Neuronal stem cell (in vitro differentiated cells): ENCODE data around the gene TBC1D17.
A peak's percentile ranks its signal among the peaks of the same experiment; 100 is the strongest.

ENCODE experiments used
- DNase-seq: peaks from one replicate; pipeline ENCODE4 v3.0.0-alpha.2; 2013; ENCODE audit warnings: low spot score
- H2AFZ ChIP-seq: one replicate; pipeline ENCODE4 v1.6.1; 2013; ENCODE audit warnings: mild to moderate bottlenecking, low read length, inconsistent platforms
- H2AK5ac ChIP-seq: 2 replicates; pipeline ENCODE4 v1.6.1; 2013; ENCODE audit warnings: low read depth, mild to moderate bottlenecking, inconsistent platforms, low read length, moderate library complexity, mixed read lengths
- H2BK120ac ChIP-seq: 2 replicates; pipeline ENCODE4 v1.6.1; 2013; ENCODE audit warnings: low read depth, mild to moderate bottlenecking, inconsistent platforms, low read length, moderate library complexity, mixed read lengths
- H2BK12ac ChIP-seq: one replicate; pipeline ENCODE4 v1.6.1; 2013; ENCODE audit warnings: low read length, inconsistent platforms
- H2BK15ac ChIP-seq: 2 replicates; pipeline ENCODE4 v1.6.1; 2013; ENCODE audit warnings: mild to moderate bottlenecking, low read length, inconsistent platforms, mixed read lengths
- H2BK5ac ChIP-seq: one replicate; pipeline ENCODE4 v1.6.1; 2013; ENCODE audit warnings: inconsistent platforms, mild to moderate bottlenecking, low read length, moderate library complexity
- H3K14ac ChIP-seq: one replicate; pipeline ENCODE4 v1.6.1; 2013; ENCODE audit warnings: low read length, inconsistent platforms
- H3K18ac ChIP-seq: 2 replicates; pipeline ENCODE4 v1.6.1; 2013; ENCODE audit warnings: low read length, inconsistent platforms
- H3K23ac ChIP-seq: 2 replicates; pipeline ENCODE4 v1.6.1; 2013; ENCODE audit warnings: low read depth, mild to moderate bottlenecking, mixed read lengths, low read length, inconsistent platforms; ENCODE audit not compliant: poor library complexity
- H3K27ac ChIP-seq: replicated peaks from 3 replicates; pipeline ENCODE4 v1.5.1; 2013; ENCODE audit warnings: low read length, inconsistent platforms
- H3K27me3 ChIP-seq, 3 experiments: 2 replicates each; pipeline ENCODE4 v1.6.1; 2013; ENCODE audit warnings: low read length in 3 of 3, mild to moderate bottlenecking in 2 of 3, inconsistent platforms in 1 of 3, low read depth in 1 of 3, mixed read lengths in 1 of 3, moderate library complexity in 1 of 3; ENCODE audit not compliant: control insufficient read depth in 3 of 3, insufficient read depth in 3 of 3
- H3K36me3 ChIP-seq, 2 donors: replicated peaks in 1 of 2; 2 replicates each; pipeline ENCODE4 v1.6.1; 2013; ENCODE audit warnings: low read length in 2 of 2; ENCODE audit not compliant: control insufficient read depth in 2 of 2, insufficient read depth in 2 of 2
- H3K4ac ChIP-seq: 2 replicates; pipeline ENCODE4 v1.6.1; 2013; ENCODE audit warnings: inconsistent platforms, mild to moderate bottlenecking, low read length, moderate library complexity
- H3K4me1 ChIP-seq, 2 donors: 1 replicate in 1 of 2; 2 replicates in 1 of 2; pipeline ENCODE4 v1.6.1; 2013; ENCODE audit warnings: low read length in 2 of 2, low read depth in 1 of 2; ENCODE audit not compliant: control insufficient read depth in 2 of 2, insufficient read depth in 1 of 2
- H3K4me2 ChIP-seq: one replicate; pipeline ENCODE4 v1.6.1; 2013; ENCODE audit warnings: mild to moderate bottlenecking, low read length, inconsistent platforms; ENCODE audit not compliant: insufficient read depth, poor library complexity, severe bottlenecking
- H3K4me3 ChIP-seq, 2 donors: 2 replicates each; pipeline ENCODE4 v1.5.1; 2013; ENCODE audit warnings: low read length in 2 of 2, mild to moderate bottlenecking in 2 of 2, inconsistent platforms in 1 of 2, moderate library complexity in 1 of 2
- H3K79me1 ChIP-seq: one replicate; pipeline ENCODE4 v1.6.1; 2013; ENCODE audit warnings: low read depth, mild to moderate bottlenecking, inconsistent platforms, low read length, moderate library complexity
- H3K9ac ChIP-seq: one replicate; pipeline ENCODE4 v1.6.1; 2013; ENCODE audit warnings: mild to moderate bottlenecking, low read depth, low read length, inconsistent platforms; ENCODE audit not compliant: poor library complexity
- H3K9me3 ChIP-seq, 2 donors: replicated peaks in 1 of 2; 2 replicates each; pipeline versions ENCODE3 to v1.6.1; 2013; ENCODE audit warnings: low read length in 2 of 2, mild to moderate bottlenecking in 2 of 2, inconsistent platforms in 1 of 2, low read depth in 1 of 2, mixed read lengths in 1 of 2, moderate library complexity in 1 of 2; ENCODE audit not compliant: control insufficient read depth in 2 of 2, insufficient read depth in 1 of 2
- H4K8ac ChIP-seq: one replicate; pipeline ENCODE4 v1.6.1; 2013; ENCODE audit warnings: low read depth, mild to moderate bottlenecking, inconsistent platforms, low read length, moderate library complexity
- H4K91ac ChIP-seq: one replicate; pipeline ENCODE4 v1.6.1; 2013; ENCODE audit warnings: low read length, low read depth, mild to moderate bottlenecking, inconsistent platforms; ENCODE audit not compliant: poor library complexity
- WGBS, 2 donors: extraction: QIAGEN DNeasy Blood & Tissue Kit; methylation state at CpG; one replicate each; pipeline ENCODE4 v1.1.7; 2013; ENCODE audit warnings: missing lambda C conversion rate in 2 of 2, mixed read lengths in 1 of 2; ENCODE audit not compliant: insufficient read length in 2 of 2, insufficient replicate concordance in 1 of 2; ENCODE audit errors: extremely low coverage in 2 of 2; 5-methylcytosine and 5-hydroxymethylcytosine counted together

The TBC1D17 gene

GRCh38 chr19:49896863-49897621 is 19.5 kb downstream of the TBC1D17 start, which contains the start of gene IL4I1:
Gene IL4I1, minus strand, starts transcription at chr19:49896887. Its CDS starts 727 bp downstream, at chr19:49896160.
- H4K8ac ChIP-seq = peak within 1 kb of the TSS; percentile 65
- no CpG with 5 or more reads among the region's 20 CpGs for WGBS, 2 donors
- peaks cover 5 to 6% of the 10 kb centered on the region in 2 donors for H3K4me1 ChIP-seq
- H3K4me2 ChIP-seq = no peak within 1 kb of the TSS
- no peak within 1 kb of the TSS for H3K4ac ChIP-seq
- peaks cover 0 to 14% (median 0%) of the 10 kb centered on the region in 3 experiments for H3K27me3 ChIP-seq
- H2AFZ ChIP-seq = peak within 1 kb of the TSS; percentile 69
- peak within 1 kb of the TSS; percentile 95 for H2BK15ac ChIP-seq
- H3K4me3 ChIP-seq = no peak within 1 kb of the TSS
- H2BK5ac ChIP-seq = no peak within 1 kb of the TSS
- no peak within 1 kb of the TSS for H3K9ac ChIP-seq
- H3K27ac ChIP-seq = no peak within 1 kb of the TSS
- no peaks in the 10 kb centered on the region for H3K79me1 ChIP-seq
- H3K23ac ChIP-seq = no peak within 1 kb of the TSS
- peak within 1 kb of the TSS; percentile 38 for H3K14ac ChIP-seq
- H3K9me3 ChIP-seq = no peaks in the 10 kb centered on the region
- no peak for DNase-seq
- H3K18ac ChIP-seq = peak within 1 kb of the TSS; percentile 71
- no peak within 1 kb of the TSS for H2BK120ac ChIP-seq
- peak within 1 kb of the TSS; percentile 95 for H2AK5ac ChIP-seq
- H4K91ac ChIP-seq = peak within 1 kb of the TSS; percentile 72
- no peaks in the 10 kb centered on the region for H3K36me3 ChIP-seq
- H2BK12ac ChIP-seq = peak within 1 kb of the TSS; percentile 22

GRCh38 chr19:49904136-49904535 is 26.6 kb downstream of the TBC1D17 start:
- Histone ChIP-seq H2BK5ac (no peak overlapping the region), H3K18ac (no peak overlapping the region), H3K14ac (no peak overlapping the region), H2BK120ac (no peak overlapping the region), H2BK15ac (no peak overlapping the region), H3K27ac (no peak overlapping the region), H3K9me3 (peaks cover 0 to 2% of the 10 kb centered on the region in 2 donors), H3K4me1 (no peaks in the 10 kb centered on the region), H3K4me2 (no peak overlapping the region), H4K8ac (no peak overlapping the region), H2BK12ac (no peak overlapping the region), H3K9ac (no peak overlapping the region), H3K79me1 (peaks cover 4% of the 10 kb centered on the region), H3K23ac (no peak overlapping the region), H4K91ac (no peak overlapping the region), H3K27me3 (peaks cover 0 to 1% (median 0%) of the 10 kb centered on the region in 3 experiments), H2AFZ (no peak overlapping the region), H3K4ac (no peak overlapping the region), H3K36me3 (peaks cover 28 to 35% of the 10 kb centered on the region in 2 donors), H2AK5ac (no peak overlapping the region), H3K4me3 (no peak overlapping the region)
- WGBS, 2 donors = no CpG with 5 or more reads among the region's 6 CpGs
- no peak for DNase-seq

GRCh38 chr19:49906879-49907564 is 29.5 kb downstream of the TBC1D17 start:
- H2BK15ac ChIP-seq = no peak overlapping the region
- no peak overlapping the region for H3K14ac ChIP-seq
- H3K4me1 ChIP-seq = no peaks in the 10 kb centered on the region
- no peak overlapping the region for H3K27ac ChIP-seq
- peaks cover 11% of the 10 kb centered on the region for H3K79me1 ChIP-seq
- no peak for DNase-seq
- no peak overlapping the region for H2BK12ac ChIP-seq
- no peak overlapping the region for H2AFZ ChIP-seq
- peaks cover 0 to 2% of the 10 kb centered on the region in 2 donors for H3K9me3 ChIP-seq
- H3K4me3 ChIP-seq = peak overlapping the region in 1 of 2 donors; percentile 42
- no peak overlapping the region for H4K91ac ChIP-seq
- H3K9ac ChIP-seq = no peak overlapping the region
- no peak overlapping the region for H3K4me2 ChIP-seq
- no peak overlapping the region for H3K18ac ChIP-seq
- H3K27me3 ChIP-seq = no peaks in the 10 kb centered on the region
- H2BK120ac ChIP-seq = no peak overlapping the region
- H3K4ac ChIP-seq = no peak overlapping the region
- no CpG with 5 or more reads among the region's 16 CpGs for WGBS, 2 donors
- peak overlapping the region; percentile 37 for H3K23ac ChIP-seq
- no peak overlapping the region for H2AK5ac ChIP-seq
- H3K36me3 ChIP-seq = peaks cover 38 to 62% of the 10 kb centered on the region in 2 donors
- H4K8ac ChIP-seq = no peak overlapping the region
- H2BK5ac ChIP-seq = no peak overlapping the region
